Measurements from ENCODE around the gene PLG.
"Not testable (repeated sequence)": the region's sequence is repeated elsewhere in the genome, so short reads cannot be mapped to it uniquely, and the experiment has no call there.

Gene PLG

DNA sequence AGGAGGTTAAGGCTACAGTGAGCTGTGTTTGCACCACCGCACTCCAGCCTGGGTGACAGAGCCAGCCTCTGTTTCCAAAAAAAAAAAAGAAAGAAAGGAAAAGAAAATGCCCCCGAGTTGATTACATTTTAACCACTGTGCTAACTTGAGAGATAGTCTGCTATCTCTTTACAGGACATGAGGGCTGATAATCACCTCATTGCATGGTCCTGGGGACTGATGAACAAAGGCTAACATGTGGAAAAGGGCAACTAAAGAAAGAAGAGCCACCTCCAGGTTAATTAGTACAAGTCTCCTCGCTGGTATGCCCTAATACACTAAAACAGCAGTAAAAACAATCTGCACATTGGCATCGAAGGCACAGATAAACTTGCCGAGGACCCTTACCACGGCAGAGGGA lies 4.2 kb upstream of the PLG start:
- DNase-seq: no peak

DNA sequence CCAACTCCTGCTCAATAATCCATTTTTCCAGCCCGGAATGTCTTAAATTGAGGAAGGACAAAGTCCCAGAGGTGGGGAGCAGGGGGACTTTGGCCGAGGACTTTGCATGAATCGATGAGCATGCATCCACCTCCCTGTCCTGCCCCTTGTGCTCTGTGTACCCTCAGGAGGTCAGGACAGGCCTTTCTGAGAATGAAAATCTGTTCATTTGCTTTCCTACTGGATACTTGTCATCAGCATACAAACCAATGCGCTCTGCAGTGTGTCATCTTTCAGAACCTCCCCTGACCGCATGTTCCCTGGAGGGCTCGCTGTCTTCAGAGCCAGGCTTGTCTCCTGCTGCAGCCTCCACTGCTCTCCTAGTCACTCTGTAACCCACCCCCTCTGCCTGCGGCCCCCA lies 2.6 kb downstream of the PLG start:
- DNase-seq: not testable (repeated sequence)

DNA sequence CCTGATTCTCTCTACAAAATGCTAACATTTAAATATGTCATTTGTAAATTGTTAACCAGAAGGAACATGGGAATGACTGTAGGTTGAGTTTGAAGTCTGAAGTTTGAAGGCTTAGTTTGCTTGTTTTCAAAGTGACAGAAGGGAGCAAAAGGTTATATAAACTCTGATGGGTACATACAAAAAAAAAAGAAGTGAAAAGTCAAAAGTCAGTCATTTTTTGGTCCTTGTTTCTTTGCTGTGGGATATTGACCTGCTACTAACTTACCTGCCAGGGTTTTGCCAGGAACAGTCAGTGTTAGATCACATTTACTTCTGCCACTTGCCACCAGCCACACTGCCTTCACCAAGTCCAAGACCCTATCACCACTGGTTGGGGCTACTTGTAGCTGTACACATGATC lies 6.9 kb downstream of the PLG start:
- DNase-seq: not testable (repeated sequence)

DNA sequence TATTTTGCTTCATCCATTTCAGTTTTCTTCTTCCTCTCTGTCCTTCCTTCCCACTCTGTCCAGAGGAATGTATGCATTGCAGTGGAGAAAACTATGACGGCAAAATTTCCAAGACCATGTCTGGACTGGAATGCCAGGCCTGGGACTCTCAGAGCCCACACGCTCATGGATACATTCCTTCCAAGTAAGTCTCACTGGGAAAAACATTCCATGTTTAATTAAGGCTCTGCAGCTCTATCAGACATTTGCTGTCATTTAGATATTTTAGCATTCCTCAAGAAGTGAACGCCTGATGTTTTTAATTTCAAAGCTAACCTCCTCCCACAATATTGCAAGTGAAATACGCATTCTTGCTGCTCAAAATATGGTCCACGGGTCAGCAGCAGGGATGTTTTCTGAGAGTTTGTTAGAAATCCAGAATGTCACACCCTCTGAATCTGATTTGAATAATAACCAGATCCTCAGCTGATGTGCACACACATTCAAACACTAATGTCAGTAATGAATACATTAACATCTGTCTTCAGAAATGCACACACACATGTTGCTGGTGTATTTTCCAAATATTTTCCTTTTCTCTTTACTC lies 12.8 kb downstream of the PLG start:
- DNase-seq: no peak

DNA sequence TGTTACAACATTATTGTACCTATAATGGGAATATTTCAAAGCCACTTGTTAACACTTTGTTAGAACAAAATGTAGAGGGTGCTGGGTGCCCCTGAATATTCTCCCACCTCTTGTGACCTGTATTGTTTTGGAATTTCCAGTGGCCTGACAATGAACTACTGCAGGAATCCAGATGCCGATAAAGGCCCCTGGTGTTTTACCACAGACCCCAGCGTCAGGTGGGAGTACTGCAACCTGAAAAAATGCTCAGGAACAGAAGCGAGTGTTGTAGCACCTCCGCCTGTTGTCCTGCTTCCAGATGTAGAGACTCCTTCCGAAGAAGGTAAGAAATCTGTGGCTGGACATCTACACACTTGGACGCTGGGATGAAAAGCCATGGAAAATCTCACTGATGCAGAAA lies 28.9 kb downstream of the PLG start:
- DNase-seq: no peak

DNA sequence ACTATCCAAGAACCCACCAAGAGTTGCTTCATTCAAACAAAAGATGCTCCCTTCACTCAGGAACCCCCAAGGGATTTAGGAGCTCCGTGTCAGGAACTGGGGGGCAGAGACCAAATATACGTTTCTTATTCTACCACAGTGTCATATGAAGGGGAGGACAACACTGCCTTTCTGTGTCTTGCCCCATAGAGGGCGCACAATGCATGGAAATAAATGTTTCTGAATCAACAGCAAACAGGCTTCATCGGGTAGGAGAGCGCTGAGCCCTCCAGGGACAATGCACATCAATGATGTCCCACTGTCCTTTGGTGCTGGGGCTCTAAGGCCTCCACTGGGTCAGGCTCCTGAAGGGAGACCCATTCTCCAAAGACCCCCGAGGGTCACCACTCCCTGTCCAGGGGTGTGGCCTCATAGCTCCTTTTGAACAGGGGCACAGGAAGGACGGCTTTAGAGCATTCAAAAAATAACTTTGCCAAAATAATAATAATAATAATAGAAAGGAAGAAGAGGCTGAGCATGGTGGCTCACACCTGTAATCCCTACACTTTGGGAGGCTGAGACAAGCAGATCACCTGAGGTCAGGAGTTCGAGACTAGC lies 31.1 kb downstream of the PLG start:
- peak in 33 of 58 donors; percentile 1 to 59 (median 8) for DNase-seq

DNA sequence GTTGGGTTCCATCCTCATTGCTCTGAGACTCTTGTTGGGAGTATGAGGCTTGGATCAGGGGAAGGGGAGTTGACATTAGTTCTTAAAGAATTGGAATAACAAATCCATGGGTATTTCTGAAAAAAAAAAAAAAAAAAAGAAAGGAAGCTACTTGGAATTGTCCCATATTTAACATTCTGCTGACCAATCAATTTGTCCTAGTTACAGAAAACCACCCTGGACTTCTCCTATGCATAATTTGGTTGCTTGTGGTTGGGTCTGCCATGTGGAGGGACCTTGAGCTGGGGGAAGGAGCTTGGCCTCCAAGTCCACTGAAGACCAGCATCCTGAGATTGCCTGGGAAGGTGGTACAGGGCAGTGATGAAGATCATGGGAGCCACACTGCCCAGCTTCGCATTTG lies 32.6 kb downstream of the PLG start:
- no peak for DNase-seq

DNA sequence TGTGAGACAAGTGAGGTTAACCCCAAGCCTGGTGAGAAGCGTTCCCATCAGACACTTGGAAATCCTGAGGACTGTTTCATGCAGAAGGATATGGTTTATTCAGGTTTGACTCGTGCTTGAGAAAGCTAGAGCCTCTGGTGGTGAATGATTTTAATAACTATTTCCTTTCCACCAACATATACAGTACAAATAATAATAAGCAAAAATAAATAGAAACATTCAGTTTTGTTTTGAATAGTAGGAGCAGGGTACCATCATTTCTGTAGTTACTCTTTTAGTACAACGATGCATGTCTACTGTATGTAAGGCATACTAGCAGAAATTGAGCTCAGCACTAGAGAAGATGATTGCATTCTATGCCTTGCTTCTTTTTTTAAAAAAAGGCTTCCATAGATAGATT lies 33.5 kb downstream of the PLG start:
- no peak for DNase-seq

DNA sequence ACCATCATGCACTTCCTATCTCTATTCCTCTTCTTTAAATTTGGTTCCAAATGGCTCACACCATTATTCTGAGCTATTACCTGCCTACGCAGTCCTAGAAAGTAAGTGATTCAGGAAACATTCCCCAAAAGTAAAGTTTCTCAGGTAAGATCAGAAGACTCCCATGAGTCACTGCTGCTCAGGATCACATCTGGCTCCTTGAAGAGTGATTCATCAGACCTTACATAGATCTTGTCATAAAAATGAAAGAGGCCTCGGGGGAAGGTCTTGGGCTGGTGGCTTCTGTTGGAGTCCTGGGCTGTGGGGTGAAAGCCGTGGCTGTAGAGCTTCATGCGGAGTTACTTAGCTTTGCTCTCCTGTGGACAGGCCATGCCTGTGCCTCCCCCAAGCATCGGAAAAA lies 35.9 kb downstream of the PLG start:
- no peak for DNase-seq

DNA sequence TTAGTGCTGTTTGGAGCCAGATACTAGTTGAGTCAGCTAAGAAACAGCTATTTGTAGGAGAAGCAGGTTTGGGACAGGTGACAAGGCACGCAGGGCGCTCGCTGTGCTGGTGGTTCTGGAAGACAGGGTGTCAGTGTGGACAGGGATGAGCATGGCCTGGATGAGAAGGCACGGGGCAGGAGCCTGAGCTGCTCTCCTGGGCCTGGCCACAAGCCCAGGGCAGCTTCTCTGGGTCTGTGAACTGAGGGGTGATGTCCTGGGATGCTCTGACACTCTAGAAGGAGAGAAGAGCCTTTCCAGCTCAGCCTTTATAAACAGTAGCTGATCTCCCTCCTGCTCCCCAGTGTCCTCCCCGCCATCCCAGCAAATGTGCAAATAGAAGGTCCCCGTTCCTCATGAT lies 37.9 kb downstream of the PLG start:
- no peak for DNase-seq

DNA sequence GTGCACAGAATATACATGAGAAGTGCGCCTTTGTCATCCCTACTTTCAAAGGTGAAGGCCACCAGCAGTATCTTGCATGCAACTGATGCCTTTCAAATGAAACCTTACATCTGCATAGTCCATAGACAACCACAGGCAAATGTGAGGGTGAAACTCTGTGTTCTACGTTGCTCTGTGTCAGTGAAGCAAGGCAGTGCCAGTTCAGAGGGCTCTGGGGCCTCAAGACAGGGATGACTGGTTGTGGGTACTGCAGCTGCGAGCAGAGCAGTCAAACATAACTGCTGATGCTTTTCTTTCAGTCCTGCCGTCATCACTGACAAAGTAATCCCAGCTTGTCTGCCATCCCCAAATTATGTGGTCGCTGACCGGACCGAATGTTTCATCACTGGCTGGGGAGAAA lies 39.0 kb downstream of the PLG start:
- not testable (repeated sequence) for DNase-seq

DNA sequence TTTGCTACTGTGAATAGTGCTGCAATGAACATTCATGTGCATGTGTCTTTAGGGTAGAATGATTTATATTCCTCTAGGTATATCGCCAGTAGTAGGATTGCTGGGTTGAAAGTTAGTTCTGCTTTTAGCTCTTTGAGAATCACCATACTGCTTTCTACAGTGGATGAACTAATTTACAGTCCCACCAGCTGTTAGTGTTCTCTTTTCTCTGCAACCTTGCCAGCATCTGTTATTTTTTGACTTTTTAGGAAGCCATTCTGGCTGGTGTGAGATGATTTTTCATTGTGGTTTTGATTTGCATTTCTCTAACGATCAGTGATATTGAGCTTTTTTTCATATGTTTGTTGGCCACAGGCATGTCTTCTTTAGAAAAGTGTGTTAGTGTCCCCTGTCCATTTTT lies 40.0 kb downstream of the PLG start:
- DNase-seq: no peak

DNA sequence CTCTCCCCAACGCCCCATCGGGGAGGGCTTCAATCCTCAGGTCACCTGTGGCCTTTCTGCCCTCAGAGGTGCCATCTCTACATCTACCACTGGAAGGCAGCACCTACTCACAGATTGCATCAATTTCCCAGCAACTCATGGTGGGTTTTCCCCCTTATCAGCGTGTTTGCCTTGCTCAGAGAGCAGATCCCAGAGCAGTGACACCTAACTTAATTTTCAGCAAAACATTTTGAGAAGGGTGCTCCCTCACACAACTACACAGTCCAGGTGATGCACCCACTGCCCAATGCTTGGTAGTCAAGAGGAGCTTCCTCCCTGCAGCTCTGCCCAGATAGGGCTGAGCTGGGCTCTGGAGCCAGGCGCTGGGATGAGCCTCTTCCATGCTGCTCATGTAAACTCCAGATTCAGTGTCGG lies 48.2 kb downstream of the PLG start:
- no peak for DNase-seq

DNA sequence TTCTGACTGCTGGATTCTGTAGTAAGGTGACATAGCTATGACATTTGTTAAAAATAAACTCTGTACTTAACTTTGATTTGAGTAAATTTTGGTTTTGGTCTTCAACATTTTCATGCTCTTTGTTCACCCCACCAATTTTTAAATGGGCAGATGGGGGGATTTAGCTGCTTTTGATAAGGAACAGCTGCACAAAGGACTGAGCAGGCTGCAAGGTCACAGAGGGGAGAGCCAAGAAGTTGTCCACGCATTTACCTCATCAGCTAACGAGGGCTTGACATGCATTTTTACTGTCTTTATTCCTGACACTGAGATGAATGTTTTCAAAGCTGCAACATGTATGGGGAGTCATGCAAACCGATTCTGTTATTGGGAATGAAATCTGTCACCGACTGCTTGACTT lies 51.2 kb downstream of the PLG start:
- DNase-seq: not testable (repeated sequence)

DNA sequence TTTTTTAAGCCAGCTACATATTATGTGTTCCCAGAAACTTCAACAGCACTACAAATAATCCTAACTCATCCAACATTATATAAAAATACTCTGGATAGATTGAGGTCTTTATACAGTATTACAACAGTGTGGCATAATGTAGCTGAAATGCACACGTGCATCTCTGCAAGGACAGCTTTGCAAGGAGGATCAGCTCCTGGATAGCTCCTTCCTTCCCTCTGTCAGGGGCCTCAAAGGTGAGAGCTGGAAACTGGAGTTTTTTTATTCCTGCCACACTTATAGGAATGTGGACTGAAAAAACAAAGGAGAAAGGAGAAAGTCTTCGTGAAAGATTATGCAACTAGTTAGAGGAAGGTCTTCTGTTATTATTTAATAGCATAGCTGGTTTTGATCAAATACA lies 53.1 kb downstream of the PLG start:
- no peak for DNase-seq

DNA sequence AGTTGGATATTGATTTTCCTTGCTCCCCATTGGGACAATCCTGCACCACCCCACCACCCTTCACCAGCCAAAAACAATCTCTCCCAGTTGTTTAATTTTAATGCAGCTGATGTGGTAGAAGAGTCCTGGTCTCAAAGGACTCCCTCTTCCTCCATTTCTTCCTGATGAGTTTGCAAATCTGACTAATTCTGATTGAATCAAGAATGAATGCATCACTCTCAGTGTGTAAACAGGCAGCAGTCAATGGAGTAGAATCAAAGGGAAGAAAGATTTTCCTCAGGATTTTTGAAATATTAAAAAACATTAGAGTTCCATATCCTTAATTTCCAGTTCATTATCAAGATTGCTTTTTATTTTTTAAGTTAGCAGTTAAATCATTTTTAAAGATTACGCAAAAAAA lies 54.0 kb downstream of the PLG start:
- DNase-seq: no peak

DNA sequence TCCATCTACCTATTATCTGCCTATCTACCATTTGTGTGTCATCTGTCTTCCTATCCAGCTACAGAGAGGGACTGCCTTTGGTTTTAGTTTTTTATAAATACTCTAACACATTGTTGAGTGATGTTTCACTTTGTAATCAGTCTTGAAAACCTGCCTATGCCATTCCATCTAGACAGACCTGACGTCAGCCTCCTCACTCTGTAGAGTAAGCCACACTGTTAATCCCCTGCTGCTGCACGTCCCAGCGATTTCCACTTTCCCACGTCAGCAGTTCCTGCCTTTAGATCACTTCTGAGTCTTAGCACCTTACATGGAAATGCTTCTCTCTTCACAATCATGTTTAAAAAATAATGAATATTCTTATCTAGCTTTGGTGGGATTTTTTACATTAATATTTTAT lies 54.8 kb downstream of the PLG start:
- DNase-seq: no peak

DNA sequence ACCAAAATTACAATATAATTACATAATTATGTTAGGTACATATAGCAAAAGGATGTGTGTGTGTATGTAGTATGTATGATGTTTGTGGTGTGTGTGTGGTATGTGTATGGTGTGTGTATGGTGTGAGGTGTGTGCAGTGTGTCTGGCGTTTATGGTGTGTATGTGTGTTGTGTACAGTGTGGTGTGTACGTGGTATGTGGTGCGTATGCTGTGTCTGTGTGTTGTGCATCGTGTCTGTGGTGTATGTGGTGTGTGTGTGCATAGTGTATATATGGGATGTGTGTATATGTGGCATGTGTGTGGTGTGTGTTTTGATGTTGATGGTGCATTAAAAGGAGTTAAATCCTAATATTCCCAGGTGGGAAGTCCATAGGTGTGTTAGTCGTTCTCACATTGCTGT lies 62.8 kb downstream of the PLG start:
- DNase-seq: no peak

DNA sequence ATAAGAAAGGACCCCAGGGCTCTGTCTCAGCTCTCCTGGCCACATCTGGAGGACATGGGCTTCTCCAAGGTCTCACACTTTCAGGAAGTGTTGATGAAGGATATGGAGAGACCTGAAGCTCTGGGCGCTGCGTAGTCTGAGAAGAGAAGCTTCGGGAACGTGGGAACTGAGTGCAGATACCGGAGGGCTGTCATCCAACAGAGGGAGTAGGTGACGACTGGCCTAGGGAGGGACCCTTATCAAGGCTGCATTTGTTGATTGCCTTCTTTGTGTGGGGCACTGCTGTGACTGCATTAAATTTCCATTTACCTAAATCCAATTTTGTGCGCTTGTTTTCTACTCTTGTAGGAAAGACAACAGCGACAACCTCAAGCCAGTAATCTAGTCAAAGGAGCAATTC lies 63.4 kb downstream of the PLG start:
- no peak for DNase-seq

DNA sequence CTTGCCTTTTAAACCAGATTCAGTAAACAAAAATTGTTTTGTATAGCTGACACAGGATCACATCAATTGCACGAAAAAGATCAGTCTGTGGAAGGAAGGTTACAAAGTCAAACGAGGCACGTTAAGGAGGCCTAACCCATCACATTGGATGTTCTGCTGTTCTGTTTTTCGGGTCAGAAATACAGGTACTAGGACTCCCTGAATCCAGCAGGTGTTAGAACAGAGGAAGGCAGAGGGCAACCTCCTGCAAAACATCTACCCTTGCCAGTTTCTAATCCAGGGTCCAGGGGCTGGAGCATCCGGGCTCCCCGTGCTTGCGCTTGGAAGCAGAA lies 64.6 kb downstream of the PLG start:
- no peak for DNase-seq

DNA sequence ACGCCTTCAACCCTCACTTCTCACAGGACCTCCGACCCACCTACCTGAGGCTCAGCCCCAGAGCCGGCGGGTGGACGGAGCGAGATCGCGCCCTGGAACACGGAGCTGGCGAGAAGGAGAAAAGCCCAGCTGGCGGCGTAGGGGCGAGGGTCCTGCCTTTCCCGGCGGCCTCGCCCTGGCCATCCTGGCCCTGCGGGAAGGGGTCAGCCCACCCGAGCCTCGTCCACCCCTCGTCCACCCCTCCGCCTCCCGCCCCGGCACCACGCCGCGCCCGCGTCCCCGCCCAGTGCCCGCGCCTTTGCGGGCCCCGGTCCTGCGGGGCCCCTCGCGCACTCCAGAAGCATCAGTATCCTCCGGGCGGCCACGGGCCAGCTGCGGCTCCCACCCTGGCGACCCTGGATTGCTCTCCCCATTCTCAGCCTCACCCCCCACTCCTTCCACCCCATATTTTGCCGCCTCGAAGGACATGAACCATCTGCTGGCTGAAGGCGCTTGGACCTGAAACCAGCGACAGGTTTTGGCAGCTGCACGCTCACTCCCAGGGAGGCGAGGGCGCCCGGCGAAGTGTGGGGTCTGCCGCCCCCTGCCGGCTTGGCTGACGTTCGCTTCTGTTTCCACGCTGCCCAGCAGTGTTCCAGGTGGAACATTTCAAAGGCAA lies 65.1 kb downstream of the PLG start:
- peak in 57 of 58 donors; percentile 1 to 82 (median 47) for DNase-seq

DNA sequence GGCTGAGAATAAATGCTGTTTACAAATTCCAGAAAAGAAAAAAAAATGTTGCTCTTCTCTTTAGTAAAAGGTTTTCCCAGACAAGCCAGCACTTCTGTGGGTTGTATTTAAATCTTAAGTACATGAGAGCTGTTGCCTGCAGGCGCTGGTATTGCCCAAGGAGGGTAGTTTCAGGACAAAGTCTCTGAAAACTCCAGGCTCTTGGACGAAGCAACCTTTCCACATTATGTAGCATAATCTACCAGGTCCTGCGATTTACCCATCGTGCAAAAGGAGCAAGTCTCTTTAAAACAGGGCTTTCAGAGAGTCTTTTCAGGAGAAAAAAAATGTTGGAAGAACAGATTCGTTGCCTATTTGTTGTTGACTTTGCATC lies 65.6 kb downstream of the PLG start:
- DNase-seq: no peak

DNA sequence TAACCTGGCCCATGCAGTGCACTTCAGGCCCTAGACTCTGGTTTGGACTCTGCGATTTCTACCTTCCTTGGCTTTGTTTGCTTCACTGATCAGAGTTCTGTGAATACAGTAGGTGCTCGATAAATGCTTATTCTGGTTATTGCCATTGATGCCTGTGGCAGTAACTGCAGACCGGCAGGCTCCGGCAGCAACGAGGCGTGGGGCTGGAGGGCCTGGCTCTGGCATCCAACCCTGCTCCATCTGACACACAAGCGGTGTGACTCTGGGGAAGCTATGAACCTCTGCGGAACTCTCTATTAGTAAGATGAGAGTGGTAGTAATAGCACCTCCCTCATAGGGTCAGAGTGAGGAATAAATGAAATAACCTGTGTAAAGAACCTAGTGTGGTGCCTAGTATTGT lies 66.1 kb downstream of the PLG start:
- DNase-seq: no peak

DNA sequence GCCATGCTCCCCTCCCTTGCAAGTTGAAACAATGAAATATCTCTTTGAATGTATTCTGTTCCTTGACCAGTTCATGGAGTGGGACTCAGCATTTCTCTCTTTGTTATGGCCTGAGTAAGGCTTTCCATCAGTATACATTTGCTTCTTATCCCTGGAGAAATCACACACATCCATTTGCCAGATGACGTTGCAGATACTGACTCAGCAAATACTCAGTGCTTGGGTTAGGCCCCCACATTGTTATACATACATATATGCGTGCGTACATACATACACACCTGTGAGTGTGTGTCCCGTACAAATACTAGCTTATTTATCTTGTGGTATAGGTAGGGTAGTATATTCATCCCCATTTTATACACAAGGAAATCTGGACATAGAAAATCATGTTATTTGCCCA lies 72.4 kb downstream of the PLG start:
- DNase-seq: no peak

Data from anterior cingulate cortex (tissue), 58 donors.